Dendritic cell treated with granulocyte-macrophage colony-stimulating factor and Interleukin-4, amounts not matched to agents 40 ng/mL and 50 ng/mL, for 4 days (primary cell): ENCODE results near the gene NNMT.
A peak's percentile ranks its signal among the peaks of the same experiment; 100 is the strongest.

Source experiments
- H3K27ac Mint-ChIP-seq: one replicate; pipeline ENCODE4 v1.8.0; 2022; ENCODE audit warnings: mild to moderate bottlenecking, mixed read lengths
- H3K27me3 Mint-ChIP-seq: one replicate; pipeline ENCODE4 v1.8.0; 2022; ENCODE audit warnings: mild to moderate bottlenecking, mixed read lengths
- H3K36me3 Mint-ChIP-seq: one replicate; pipeline ENCODE4 v1.8.0; 2022; ENCODE audit warnings: low read depth, mixed read lengths
- H3K4me1 Mint-ChIP-seq: one replicate; pipeline ENCODE4 v1.8.0; 2022; ENCODE audit warnings: low read depth, mixed read lengths
- H3K4me3 Mint-ChIP-seq: one replicate; pipeline ENCODE4 v1.8.0; 2022; ENCODE audit warnings: mild to moderate bottlenecking, moderate library complexity, mixed read lengths
- H3K9me3 Mint-ChIP-seq: one replicate; pipeline ENCODE4 v1.8.0; 2022; ENCODE audit warnings: mixed read lengths
- intact Hi-C: fragments of 100-400 bp; cut with micrococcal nuclease; formaldehyde crosslinking; loops from one replicate; pipeline ENCODE4 v1.15.0; 2022

The NNMT gene

DNA sequence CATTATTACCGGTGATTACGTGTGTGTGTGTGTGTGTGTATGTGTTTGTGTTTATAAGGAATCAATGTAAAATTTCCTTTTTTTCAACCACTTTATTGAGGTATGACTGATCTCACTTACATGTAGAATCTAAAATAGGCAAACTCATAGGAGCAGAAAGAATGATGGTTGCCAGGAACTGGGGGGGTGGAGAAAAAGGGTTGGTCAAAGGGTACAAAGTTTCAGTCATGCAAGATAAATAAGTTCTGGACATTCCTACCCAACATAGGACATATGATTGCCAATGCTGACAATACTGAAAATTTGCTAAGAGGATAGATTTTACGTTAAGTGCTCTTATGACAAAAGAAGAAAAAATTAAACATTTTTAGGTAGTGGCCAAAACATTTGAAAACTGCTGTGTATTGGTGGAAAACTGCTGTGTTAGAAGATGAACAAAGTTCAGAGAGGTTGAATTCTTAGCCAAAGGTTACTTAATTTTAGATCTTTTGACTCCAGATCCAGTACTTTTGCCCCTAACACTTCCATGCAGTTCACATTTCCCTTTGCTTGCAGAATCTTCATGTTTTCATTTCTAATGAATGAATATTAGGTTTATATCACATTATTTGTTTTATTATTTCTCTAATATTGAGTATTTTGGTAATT lies 49.5 kb downstream of the NNMT start:
- intact Hi-C loops: loop anchor here (5.0 kb wide), 1 partner anchor 52 kb away; no protein-coding TSS in a partner anchor
- Mint-ChIP-seq H3K4me3 (no peak overlapping the region), H3K27ac (no peak overlapping the region), H3K9me3 (no peaks in the 10 kb centered on the region), H3K36me3 (no peaks in the 10 kb centered on the region), H3K27me3 (no peaks in the 10 kb centered on the region), H3K4me1 (peaks cover 16% of the 10 kb centered on the region)

DNA sequence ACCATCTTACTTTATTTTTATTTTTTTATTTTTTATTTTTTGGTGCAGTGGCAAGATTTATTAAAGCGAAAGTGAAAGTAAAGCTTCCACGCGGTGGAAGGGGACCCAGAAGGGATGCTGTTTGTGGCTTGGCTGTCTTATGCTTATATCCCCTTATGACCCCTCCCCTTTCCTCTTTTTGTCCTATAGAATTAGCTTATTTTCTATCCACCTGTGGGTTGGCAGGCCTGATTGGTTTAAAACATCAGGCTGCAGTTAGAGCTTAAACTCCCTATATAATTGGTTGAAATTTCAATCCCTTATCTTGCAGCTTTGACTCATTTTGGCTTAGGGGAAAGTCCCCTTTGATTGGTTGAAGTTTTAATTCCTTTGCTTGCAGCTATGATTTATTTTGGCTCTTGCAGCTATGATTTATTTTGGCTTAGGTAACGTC lies 50.5 kb downstream of the NNMT start:
- Mint-ChIP-seq H3K27me3 (no peaks in the 10 kb centered on the region), H3K27ac (no peak overlapping the region), H3K36me3 (no peaks in the 10 kb centered on the region), H3K9me3 (no peaks in the 10 kb centered on the region), H3K4me1 (peaks cover 7% of the 10 kb centered on the region), H3K4me3 (peak overlapping the region; percentile 50)
- intact Hi-C loops: loop anchor here (5.0 kb wide), 1 partner anchor 51 kb away; no protein-coding TSS in a partner anchor

DNA sequence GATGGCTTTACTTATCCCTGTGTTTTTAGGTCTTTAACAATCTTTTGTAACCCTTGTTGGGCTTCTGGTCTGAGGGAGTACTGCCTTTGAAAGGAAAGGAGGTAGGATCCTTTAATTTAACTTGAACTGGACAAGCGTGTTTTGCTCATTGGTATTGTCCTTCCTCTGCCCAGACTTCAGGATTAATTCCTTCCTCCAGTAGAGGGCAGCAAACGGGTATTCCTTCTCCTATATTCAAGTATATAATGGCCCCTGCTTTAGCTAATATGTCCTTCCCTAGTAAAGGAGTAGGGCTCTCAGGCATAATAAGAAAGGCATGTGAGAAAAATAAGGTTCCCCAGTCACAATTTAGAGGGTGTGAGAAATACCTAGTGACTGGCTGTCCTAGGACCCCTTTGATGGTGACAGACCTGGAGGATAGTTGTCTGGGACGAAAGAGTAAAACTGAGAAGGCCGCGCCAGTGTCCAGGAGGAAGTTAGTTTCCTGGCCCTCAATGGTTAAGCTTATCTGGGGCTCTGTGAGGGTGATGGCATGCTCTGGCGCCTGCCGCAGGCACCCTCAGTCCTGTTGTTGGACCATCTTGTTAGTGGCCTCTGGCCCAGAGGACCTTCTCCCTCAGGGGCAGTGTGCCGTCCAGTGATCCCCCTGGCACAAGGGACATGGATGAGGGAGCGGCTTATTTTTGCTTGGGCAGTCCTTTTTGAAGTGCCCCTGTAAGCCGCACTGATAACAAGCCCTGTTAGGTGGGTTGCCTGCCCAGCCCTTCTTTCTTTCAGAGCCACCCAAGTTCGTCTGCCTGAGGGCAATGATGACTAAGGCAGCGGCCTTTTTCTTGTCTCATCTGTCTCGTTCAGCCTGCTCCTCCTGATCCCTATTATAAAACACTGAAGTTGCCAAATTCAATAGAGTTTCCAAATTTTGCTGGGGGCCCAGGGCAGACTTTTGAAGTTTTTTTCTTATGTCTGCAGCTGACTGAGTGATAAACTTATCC lies 52.3 kb downstream of the NNMT start:
- Mint-ChIP-seq H3K36me3 (no peaks in the 10 kb centered on the region), H3K27ac (no peak overlapping the region), H3K27me3 (no peaks in the 10 kb centered on the region), H3K4me3 (no peak overlapping the region), H3K9me3 (no peaks in the 10 kb centered on the region), H3K4me1 (peaks cover 7% of the 10 kb centered on the region)
- intact Hi-C loops: loop anchor here (5.0 kb wide), 1 partner anchor 49 kb away; no protein-coding TSS in a partner anchor

DNA sequence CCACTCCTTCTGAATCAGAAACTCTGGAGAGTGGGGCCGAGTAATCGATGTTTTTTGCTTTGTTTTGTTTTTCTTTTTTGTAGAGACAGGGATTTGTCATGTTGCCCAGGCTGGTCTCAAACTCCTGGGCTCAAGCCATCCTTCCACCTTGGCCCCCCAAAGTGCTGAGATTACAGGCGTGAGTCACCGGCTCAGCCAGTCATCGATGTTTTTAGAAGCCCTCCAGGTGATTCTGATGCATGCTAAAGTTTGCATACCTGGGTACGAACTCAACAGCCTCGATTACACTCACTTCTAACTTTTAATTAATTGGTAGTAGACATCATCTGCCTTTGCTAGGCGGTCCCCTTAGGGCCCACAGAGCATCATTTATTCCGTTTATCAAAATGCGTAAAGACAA lies 53.8 kb downstream of the NNMT start:
- Mint-ChIP-seq H3K4me3 (no peak overlapping the region), H3K4me1 (peaks cover 7% of the 10 kb centered on the region), H3K27me3 (no peaks in the 10 kb centered on the region), H3K36me3 (no peaks in the 10 kb centered on the region), H3K9me3 (no peaks in the 10 kb centered on the region), H3K27ac (no peak overlapping the region)
- intact Hi-C loops: no loop called here

- intact Hi-C loops: no loop called here
- no peak overlapping the region for H3K4me3 Mint-ChIP-seq
These were observed 57.2 kb downstream of the NNMT start for GRCh38 chr11:114353443-114353842.

DNA sequence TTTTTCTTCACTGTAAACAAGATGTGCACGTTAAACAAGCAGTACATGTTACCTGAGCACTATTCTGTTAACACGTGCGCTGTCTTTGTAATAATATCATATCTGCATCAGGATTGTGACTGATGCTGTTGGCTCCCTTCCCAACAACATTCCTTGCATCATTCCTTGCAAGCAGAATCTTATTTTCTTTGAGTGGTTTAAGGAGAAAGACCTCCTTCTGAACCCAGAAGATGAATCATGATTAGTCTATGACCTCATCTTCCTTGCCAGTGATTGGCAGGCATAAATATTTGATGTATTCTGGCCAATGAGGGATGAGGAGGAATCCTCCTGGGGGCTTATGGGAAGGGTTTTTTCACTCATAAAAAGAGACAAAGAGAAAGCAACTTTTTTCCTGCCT lies 57.9 kb downstream of the NNMT start:
- intact Hi-C loops: no loop called here
- H3K36me3 Mint-ChIP-seq: no peaks in the 10 kb centered on the region
- no peak overlapping the region for H3K27ac Mint-ChIP-seq
- H3K27me3 Mint-ChIP-seq: peaks cover 5% of the 10 kb centered on the region
- no peaks in the 10 kb centered on the region for H3K4me1 Mint-ChIP-seq
- no peak overlapping the region for H3K4me3 Mint-ChIP-seq
- no peaks in the 10 kb centered on the region for H3K9me3 Mint-ChIP-seq

More at GRCh38 chr11:114353443-114353842, 57.2 kb downstream of the NNMT start:
- H3K9me3 Mint-ChIP-seq: no peaks in the 10 kb centered on the region
- H3K4me1 Mint-ChIP-seq: no peaks in the 10 kb centered on the region
- peaks cover 3% of the 10 kb centered on the region for H3K27me3 Mint-ChIP-seq
- H3K27ac Mint-ChIP-seq: no peak overlapping the region
- no peaks in the 10 kb centered on the region for H3K36me3 Mint-ChIP-seq

DNA sequence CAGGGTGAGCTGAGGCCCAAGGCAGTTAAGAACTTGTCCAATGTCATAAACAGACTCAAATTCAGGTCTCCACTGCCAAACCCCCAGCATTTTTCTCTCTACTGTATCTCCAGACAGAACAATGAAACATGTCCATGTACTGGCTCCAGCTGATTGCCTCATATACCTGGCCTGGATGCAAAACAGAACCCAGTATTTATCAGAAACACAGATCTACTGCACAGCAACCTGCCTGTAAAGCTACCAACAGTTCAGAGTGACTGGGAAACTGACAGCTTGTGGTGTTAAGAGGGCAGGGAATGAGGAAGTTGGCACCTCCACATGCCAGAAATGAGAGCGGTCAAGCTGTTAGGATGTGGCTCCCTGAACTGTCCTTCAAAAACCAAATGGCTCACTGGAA lies 62.5 kb downstream of the NNMT start:
- peaks cover 5% of the 10 kb centered on the region for H3K27me3 Mint-ChIP-seq
- H3K9me3 Mint-ChIP-seq: no peaks in the 10 kb centered on the region
- no peaks in the 10 kb centered on the region for H3K4me1 Mint-ChIP-seq
- H3K4me3 Mint-ChIP-seq: no peak overlapping the region
- H3K27ac Mint-ChIP-seq: no peak overlapping the region
- intact Hi-C loops: no loop called here
- H3K36me3 Mint-ChIP-seq: no peaks in the 10 kb centered on the region

- intact Hi-C loops: no loop called here
- Mint-ChIP-seq H3K36me3 (no peaks in the 10 kb centered on the region), H3K4me3 (no peak overlapping the region), H3K4me1 (no peaks in the 10 kb centered on the region), H3K27me3 (peaks cover 5% of the 10 kb centered on the region), H3K9me3 (no peaks in the 10 kb centered on the region), H3K27ac (no peak overlapping the region)
These were observed 63.1 kb downstream of the NNMT start for GRCh38 chr11:114359342-114359741.

DNA sequence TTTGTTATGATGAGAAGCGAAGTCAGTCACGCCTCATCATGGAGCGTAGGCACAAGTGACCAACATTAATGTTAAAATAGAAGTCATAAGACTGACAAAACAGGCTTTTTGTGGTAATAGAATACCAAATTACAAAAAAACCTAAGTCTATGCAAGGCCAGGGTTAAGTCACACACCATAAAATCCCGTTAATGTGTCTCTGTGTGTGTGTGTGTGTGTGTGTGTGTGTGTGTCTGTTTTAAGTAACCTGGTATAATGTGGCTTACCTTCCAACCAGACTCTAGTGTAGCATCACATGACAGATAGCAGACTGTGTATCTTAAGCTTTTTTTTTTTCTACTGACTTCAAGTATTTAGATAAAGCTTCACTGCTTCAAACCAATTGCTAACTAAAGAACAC lies 66.1 kb downstream of the NNMT start:
- intact Hi-C loops: no loop called here
- H3K27me3 Mint-ChIP-seq: peaks cover 2% of the 10 kb centered on the region
- H3K4me1 Mint-ChIP-seq: no peaks in the 10 kb centered on the region
- no peak overlapping the region for H3K27ac Mint-ChIP-seq
- H3K36me3 Mint-ChIP-seq: no peaks in the 10 kb centered on the region
- no peaks in the 10 kb centered on the region for H3K9me3 Mint-ChIP-seq
- no peak overlapping the region for H3K4me3 Mint-ChIP-seq

GRCh38 chr11:114362958-114363357 lies 66.8 kb downstream of the NNMT start:
- Mint-ChIP-seq H3K36me3 (no peaks in the 10 kb centered on the region), H3K27ac (no peak overlapping the region), H3K27me3 (peaks cover 2% of the 10 kb centered on the region), H3K4me3 (no peak overlapping the region), H3K9me3 (no peaks in the 10 kb centered on the region), H3K4me1 (no peaks in the 10 kb centered on the region)
- intact Hi-C loops: no loop called here
